Mesangial cell (primary cell): Measurements from ENCODE around the gene YIPF2. TPM values are rescaled to one million over a fixed set of nuclear protein-coding genes. Genes with fewer than 3 reads are reported as not detected.

Experiments
- total RNA-seq: library from RNA; depleted of rRNA; stranded (reverse); fragments of >200 nt; gene quantifications from 2 replicates; pipeline ENCODE4 v1.2.3, GENCODE V29; 2015

Gene YIPF2
- 72.0 and 118 TPM in 2 replicates for total RNA-seq

DNA sequence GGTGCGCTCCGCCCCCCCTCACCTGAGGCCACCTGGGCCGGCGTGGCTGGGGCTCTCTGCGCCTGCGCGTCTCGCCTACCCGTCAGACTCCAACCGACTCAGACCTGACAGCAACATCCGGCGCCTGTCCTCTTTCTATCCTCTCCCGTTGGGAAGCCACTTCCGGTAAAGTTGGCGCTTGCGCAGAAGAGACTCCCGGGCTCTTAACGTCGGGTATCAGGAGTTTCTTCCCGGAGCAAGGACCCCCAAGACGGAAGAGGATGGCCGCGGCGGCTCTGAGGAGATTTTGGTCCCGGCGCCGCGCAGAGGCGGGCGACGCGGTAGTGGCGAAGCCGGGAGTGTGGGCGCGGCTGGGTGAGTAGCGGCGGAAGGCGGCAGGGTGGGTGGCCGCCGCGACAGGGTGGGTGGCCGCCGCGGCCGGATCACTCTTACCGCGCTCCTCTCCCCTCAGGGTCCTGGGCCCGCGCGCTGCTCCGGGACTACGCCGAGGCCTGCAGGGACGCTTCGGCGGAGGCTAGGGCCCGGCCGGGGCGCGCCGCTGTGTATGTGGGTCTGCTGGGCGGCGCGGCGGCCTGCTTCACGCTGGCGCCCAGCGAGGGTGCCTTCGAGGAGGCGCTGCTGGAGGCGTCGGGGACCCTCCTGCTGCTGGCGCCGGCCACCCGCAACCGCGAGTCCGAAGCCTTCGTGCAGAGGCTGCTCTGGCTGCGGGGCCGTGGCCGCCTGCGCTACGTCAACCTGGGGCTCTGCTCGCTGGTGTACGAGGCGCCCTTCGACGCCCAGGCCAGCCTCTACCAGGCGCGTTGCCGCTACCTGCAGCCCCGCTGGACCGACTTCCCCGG, at the start of gene YIPF2, which contains the start of gene TIMM29:
Gene YIPF2, minus strand, starts transcription at position 77 of the 839 bp plus-strand sequence. CDS start 229 bp downstream, outside the sequence.
Gene TIMM29, plus strand, starts transcription at position 249 of the 839 bp plus-strand sequence. Its CDS starts 12 bp downstream, at position 261.

DNA sequence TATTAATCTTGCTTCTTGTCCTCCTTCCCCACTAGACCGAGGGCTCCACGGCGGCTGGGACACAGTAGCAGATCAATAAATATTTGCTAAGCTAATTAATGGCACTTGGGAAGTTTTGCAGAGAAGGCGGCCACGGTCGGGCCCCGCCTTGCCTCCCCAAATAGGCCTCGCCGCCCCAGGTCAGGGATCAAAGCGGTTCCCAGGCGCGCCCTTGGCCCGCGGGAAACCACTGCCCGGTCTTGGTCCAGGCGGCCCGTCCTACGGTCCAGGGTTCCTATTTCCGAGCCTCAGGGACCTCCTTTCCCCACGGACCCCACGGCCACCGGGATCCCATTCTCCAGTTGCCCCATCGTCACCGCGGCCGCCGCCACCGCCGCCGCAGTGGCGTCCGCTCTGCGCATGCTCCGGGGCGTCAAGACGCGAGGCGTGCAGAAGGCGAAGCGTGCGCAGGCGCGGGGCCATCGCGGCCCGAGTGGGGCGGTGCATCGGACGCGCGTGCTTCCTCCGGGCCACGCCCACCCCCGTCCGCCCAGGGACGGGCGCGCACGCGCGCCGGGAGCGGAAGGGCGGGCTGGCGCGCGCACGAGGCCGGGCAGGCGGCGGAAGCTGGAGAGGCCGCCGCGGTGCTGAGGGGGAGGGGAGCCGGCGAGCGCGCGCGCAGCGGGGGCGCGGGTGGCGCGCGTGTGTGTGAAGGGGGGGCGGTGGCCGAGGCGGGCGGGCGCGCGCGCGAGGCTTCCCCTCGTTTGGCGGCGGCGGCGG, 32.1 kb upstream of the YIPF2 start, which contains the start of gene SMARCA4:
Gene SMARCA4, plus strand, starts transcription at position 717 of the 759 bp plus-strand sequence. CDS start 23,122 bp downstream, outside the sequence.

Other genes starting within 250 kb of the YIPF2 start
- 30.8 and 33.2 TPM in 2 replicates for gene QTRT1, start 227.2 kb downstream of the YIPF2 start, total RNA-seq
- gene DNM2, start 210.6 kb downstream of the YIPF2 start, total RNA-seq: 127 and 194 TPM in 2 replicates
- 49.3 and 54.4 TPM in 2 replicates for gene TMED1, start 92.4 kb downstream of the YIPF2 start, total RNA-seq
- gene C19orf38, start 80.2 kb downstream of the YIPF2 start, total RNA-seq: not detected in 2 replicates
- gene CARM1, start 57.1 kb downstream of the YIPF2 start, total RNA-seq: 53.9 and 67.5 TPM in 2 replicates
- gene TIMM29, start 172 bp upstream of the YIPF2 start, total RNA-seq: 29.2 and 43.1 TPM in 2 replicates
- gene SMARCA4, start 32.4 kb upstream of the YIPF2 start, total RNA-seq: 131 and 139 TPM in 2 replicates
- gene LDLR, start 160.8 kb upstream of the YIPF2 start, total RNA-seq: 154 and 214 TPM in 2 replicates
- 7.4 and 71.4 TPM in 2 replicates for gene SPC24, start 227.1 kb upstream of the YIPF2 start, total RNA-seq